Gastrocnemius medialis (tissue), 4 donors: Measurements from ENCODE around the gene SLC15A4. TPM values are rescaled to one million over a fixed set of nuclear protein-coding genes. Genes with fewer than 3 reads are reported as not detected.

Experiments used
- ATAC-seq, 2 donors: fragments of 150-250 bp; one replicate each; pipeline ENCODE4 v1.9.1; 2016
- DNase-seq, 2 donors: peaks; one replicate each; pipeline ENCODE4 v3.0.0-alpha.2; 2019
- H3K27ac ChIP-seq, 4 donors: fragments of 200-600 bp; sonication (generic); 1 replicate in 1 of 4; 2 replicates in 3 of 4; pipeline ENCODE4 v1.5.1; 2016 to 2018; ENCODE audit warnings: mild to moderate bottlenecking in 2 of 4, moderate library complexity in 1 of 4
- H3K27me3 ChIP-seq, 3 donors: fragments of 200-600 bp; sonication (generic) in 2 of 3; 1 replicate in 1 of 3; 2 replicates in 2 of 3; pipeline versions ENCODE4 v1.5.1 to v1.6.0; 2016 to 2019; ENCODE audit warnings: mild to moderate bottlenecking in 1 of 3, moderate library complexity in 1 of 3
- H3K36me3 ChIP-seq, 2 donors: fragments of 200-600 bp; sonication (generic) in 1 of 2; one replicate each; pipeline ENCODE4 v1.5.1; 2017 to 2018
- H3K4me1 ChIP-seq, 2 donors: fragments of 200-600 bp; sonication (generic) in 1 of 2; one replicate each; pipeline ENCODE4 v1.5.1; 2016 to 2017; ENCODE audit warnings: mild to moderate bottlenecking in 2 of 2
- H3K4me3 ChIP-seq, 4 donors: fragments of 200-600 bp; sonication (generic) in 3 of 4; 1 replicate in 1 of 4; 2 replicates in 3 of 4; pipeline ENCODE4 v1.5.1; 2016 to 2019; ENCODE audit warnings: mild to moderate bottlenecking in 2 of 4
- H3K9me3 ChIP-seq, 3 donors: fragments of 200-600 bp; sonication (generic) in 2 of 3; 1 replicate in 1 of 3; 2 replicates in 2 of 3; pipeline ENCODE4 v1.5.1; 2016 to 2019
- POLR2A ChIP-seq, 2 donors: fragments of 450-650 bp; IDR thresholded peaks; one replicate each; pipeline ENCODE4 v1.6.1; 2017; ENCODE audit warnings: antibody characterized with exemption in 2 of 2, mild to moderate bottlenecking in 2 of 2, moderate library complexity in 2 of 2
- in situ Hi-C, 4 donors: fragments of 200-750 bp; cut with MboI; loops; one replicate each; pipeline versions ENCODE4 v1.15.0 to v1.8.0; 2017; ENCODE audit warnings: low sequenced_read_pairs in 4 of 4
- intact Hi-C: fragments of 100-400 bp; cut with DNase I; formaldehyde crosslinking; loops from one replicate; pipeline ENCODE4 v1.15.1; 2023; ENCODE audit warnings: low total_unique reads
- total RNA-seq, 4 donors: library from RNA; depleted of rRNA; stranded (reverse); fragments of >200 nt; gene quantifications; one replicate each; pipeline versions ENCODE4 v1.1.0 to v1.2.3, GENCODE V29; 2016
- TF ChIP-seq, protein P1 (sequence below), 5 experiments: fragments of 450-650 bp in 3 of 5; fragments of 200-600 bp in 2 of 5; sonication (generic) in 2 of 5; IDR thresholded peaks in 4 of 5; conservative IDR thresholded peaks in 1 of 5; 1 replicate in 4 of 5; 2 replicates in 1 of 5; pipeline ENCODE4 v1.5.1; 2016 to 2019; ENCODE audit warnings: antibody characterized with exemption in 5 of 5, mild to moderate bottlenecking in 3 of 5, moderate library complexity in 3 of 5

SLC15A4 gene
- total RNA-seq, 4 donors from 2014 or later, result 59.8 to 122 (median 79.1) TPM

DNA sequence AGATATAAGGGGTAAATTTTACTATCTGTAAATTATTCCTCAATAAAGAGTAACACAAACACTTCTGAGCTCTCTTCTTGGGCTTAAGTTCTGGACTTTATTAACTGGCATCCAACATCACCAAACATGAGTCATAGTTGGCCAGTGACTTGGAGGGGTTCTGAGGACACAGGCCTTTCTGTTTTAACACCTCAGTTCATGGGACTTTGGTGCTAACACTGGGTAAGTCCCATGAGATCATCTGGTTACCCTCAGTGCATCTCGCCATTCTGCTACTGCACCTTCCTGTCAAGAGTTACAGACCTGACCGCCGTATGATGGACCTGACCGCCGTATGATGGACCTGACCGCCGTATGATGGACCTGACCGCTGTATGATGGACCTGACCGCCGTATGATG, 9.9 kb downstream of the SLC15A4 start:
- Histone ChIP-seq H3K27ac (peak overlapping the region; percentile 86 to 98 (median 96)), H3K9me3 (no peaks in the 10 kb centered on the region), H3K4me1 (peaks cover 93 to 97% of the 10 kb centered on the region in 2 donors), H3K36me3 (peaks cover 0 to under 1% of the 10 kb centered on the region in 2 donors), H3K4me3 (peak overlapping the region in 1 of 4 donors; percentile 12), H3K27me3 (no peaks in the 10 kb centered on the region)
- ATAC-seq, result peak in 1 of 2 donors; percentile 3
- TF ChIP-seq, protein P1, sequence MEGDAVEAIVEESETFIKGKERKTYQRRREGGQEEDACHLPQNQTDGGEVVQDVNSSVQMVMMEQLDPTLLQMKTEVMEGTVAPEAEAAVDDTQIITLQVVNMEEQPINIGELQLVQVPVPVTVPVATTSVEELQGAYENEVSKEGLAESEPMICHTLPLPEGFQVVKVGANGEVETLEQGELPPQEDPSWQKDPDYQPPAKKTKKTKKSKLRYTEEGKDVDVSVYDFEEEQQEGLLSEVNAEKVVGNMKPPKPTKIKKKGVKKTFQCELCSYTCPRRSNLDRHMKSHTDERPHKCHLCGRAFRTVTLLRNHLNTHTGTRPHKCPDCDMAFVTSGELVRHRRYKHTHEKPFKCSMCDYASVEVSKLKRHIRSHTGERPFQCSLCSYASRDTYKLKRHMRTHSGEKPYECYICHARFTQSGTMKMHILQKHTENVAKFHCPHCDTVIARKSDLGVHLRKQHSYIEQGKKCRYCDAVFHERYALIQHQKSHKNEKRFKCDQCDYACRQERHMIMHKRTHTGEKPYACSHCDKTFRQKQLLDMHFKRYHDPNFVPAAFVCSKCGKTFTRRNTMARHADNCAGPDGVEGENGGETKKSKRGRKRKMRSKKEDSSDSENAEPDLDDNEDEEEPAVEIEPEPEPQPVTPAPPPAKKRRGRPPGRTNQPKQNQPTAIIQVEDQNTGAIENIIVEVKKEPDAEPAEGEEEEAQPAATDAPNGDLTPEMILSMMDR (IDR thresholded peaks at IDR 0.05 in 4 of 5, conservative IDR thresholded peaks at IDR 0.05 in 1 of 5), result no peak
- TF ChIP-seq POLR2A (IDR thresholded peaks at IDR 0.05), result no peak
- in situ Hi-C loops (no loop called here), intact Hi-C loops (no loop called here)
- no peak for DNase-seq

DNA sequence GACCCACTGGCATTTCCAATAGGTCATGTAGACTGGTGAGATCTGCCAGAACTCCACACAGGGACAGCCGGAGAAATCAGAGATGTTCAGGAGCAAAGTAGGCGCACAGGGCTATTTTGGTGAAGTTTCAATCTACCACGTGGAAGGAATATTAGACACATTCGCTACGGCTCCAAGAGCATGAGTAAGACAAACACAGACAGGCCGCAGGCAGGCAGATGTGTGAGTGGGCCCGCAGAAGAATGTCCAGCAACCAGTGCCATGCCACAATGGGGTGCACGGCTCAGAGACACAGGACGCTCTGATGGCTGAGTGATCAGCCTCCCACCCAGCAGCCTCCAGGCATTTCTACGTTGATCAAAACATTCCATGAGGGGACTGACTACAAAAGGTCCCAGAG, 10.4 kb downstream of the SLC15A4 start:
- ATAC-seq (peak; percentile 25 to 26), DNase-seq (peak; percentile 62 to 71)
- Histone ChIP-seq H3K9me3 (no peaks in the 10 kb centered on the region), H3K4me3 (peak overlapping the region in 2 of 4 donors; percentile 11 to 12), H3K36me3 (peaks cover 0 to 6% of the 10 kb centered on the region in 2 donors), H3K4me1 (peaks cover 93 to 97% of the 10 kb centered on the region in 2 donors), H3K27ac (peak overlapping the region; percentile 86 to 98 (median 96)), H3K27me3 (no peaks in the 10 kb centered on the region)
- TF ChIP-seq, protein P1 (IDR thresholded peaks at IDR 0.05 in 4 of 5, conservative IDR thresholded peaks at IDR 0.05 in 1 of 5), result no peak
- TF ChIP-seq POLR2A (IDR thresholded peaks at IDR 0.05), result peak; percentile 74 to 85
- intact Hi-C loops (no loop called here), in situ Hi-C loops (no loop called here)

DNA sequence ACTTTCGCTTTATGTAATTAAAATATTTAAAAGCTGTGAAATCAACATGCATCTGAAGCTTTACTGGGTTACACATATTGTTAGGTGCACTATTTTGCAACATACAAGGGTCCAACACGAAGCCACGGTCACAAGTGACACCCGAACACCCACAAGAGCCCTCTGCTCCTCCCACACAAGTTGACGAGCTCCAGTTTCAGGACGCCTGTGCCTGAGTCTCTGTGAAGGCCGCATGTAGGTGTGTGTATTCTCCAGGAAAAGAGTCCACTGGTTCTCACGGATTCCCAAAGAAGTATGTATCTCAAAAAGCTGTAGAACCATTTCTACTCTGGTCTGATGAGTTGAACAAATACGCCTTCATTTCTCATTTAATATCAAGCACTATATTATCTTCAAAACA, 12.0 kb downstream of the SLC15A4 start:
- intact Hi-C loops, result no loop called here
- H3K36me3 ChIP-seq, result peaks cover 0 to 17% of the 10 kb centered on the region in 2 donors
- peak; percentile 65 to 82 for DNase-seq
- peak overlapping the region; percentile 86 to 98 (median 96) for H3K27ac ChIP-seq
- peaks cover 82 to 89% of the 10 kb centered on the region in 2 donors for H3K4me1 ChIP-seq
- TF ChIP-seq, protein P1 (IDR thresholded peaks at IDR 0.05 in 4 of 5, conservative IDR thresholded peaks at IDR 0.05 in 1 of 5), result no peak
- TF ChIP-seq POLR2A (IDR thresholded peaks at IDR 0.05), result peak; percentile 32 to 46
- peak; percentile 11 to 29 for ATAC-seq
- no peaks in the 10 kb centered on the region for H3K27me3 ChIP-seq
- in situ Hi-C loops, result no loop called here
- no peaks in the 10 kb centered on the region for H3K9me3 ChIP-seq
- no peak overlapping the region for H3K4me3 ChIP-seq

DNA sequence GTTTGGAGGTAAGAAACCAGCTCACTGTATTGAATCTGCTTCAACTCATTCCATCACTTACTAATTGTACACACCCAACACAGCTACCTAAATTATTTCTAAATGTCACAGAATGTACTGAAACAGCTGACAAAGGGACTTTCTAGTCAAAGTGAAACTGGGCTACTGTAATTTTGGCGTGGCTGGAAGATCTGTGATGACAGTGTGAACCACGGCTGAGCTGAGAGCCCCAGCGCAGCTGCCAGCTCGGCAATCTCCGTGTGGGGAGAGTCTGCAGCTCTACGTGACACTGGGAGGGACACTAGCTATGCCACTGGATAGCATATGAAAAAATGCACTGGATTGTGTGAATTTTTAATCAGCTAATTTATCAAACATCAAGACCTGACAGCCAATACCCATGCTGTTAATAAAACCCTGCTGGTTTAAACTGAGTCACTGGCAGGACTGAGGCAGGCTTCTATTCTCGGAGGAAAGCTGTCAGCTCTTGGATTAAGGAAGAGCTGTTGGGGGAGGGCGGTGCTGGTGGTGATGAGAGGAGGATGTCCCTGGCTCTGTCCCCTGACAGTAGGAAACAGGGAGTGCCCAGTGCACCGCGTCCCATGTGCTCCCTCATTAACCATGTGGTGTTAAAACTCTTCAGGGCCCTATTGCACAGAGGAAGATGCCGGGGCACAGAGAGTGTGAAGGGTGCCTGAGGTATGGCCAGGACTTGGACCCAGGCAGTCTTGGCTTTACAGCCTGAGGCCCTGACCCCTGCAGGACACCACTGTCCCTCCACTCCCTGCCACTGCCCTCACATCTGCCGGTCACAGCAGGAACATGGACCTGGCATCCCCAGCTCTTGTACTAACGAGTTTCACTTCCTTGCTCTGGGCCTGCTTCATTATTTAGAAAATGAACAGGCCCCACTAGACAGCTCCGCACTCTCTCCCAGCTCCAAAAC, 13.3 kb downstream of the SLC15A4 start:
- Histone ChIP-seq H3K27me3 (no peaks in the 10 kb centered on the region), H3K27ac (peak overlapping the region; percentile 86 to 98 (median 96)), H3K4me1 (peaks cover 71 to 78% of the 10 kb centered on the region in 2 donors), H3K36me3 (peaks cover 0 to 17% of the 10 kb centered on the region in 2 donors), H3K4me3 (peak overlapping the region; percentile 34 to 42 (median 38)), H3K9me3 (no peaks in the 10 kb centered on the region)
- in situ Hi-C loops (no loop called here), intact Hi-C loops (no loop called here)
- peak; percentile 95 to 98 for DNase-seq
- peak; percentile 79 to 81 for ATAC-seq
- TF ChIP-seq, protein P1 (IDR thresholded peaks at IDR 0.05 in 4 of 5, conservative IDR thresholded peaks at IDR 0.05 in 1 of 5), result peak in 2 of 5 experiments; percentile 27 to 35
- peak; percentile 81 to 86 for TF ChIP-seq POLR2A (IDR thresholded peaks at IDR 0.05)
